ENCODE data around the gene CASKIN1.
A peak's percentile ranks its signal among the peaks of the same experiment; 100 is the strongest.
"Not testable (repeated sequence)": the region's sequence is repeated elsewhere in the genome, so short reads cannot be mapped to it uniquely, and the experiment has no call there.

Gene CASKIN1

GRCh38 chr16:2196162-2196980 is at the start of gene CASKIN1:
Gene CASKIN1 (minus strand): TSS chr16:2196605. CDS start chr16:2196432, 173 bp downstream.
- DNase-seq = peak in 2 of 56 donors; percentile 52 to 58

DNA sequence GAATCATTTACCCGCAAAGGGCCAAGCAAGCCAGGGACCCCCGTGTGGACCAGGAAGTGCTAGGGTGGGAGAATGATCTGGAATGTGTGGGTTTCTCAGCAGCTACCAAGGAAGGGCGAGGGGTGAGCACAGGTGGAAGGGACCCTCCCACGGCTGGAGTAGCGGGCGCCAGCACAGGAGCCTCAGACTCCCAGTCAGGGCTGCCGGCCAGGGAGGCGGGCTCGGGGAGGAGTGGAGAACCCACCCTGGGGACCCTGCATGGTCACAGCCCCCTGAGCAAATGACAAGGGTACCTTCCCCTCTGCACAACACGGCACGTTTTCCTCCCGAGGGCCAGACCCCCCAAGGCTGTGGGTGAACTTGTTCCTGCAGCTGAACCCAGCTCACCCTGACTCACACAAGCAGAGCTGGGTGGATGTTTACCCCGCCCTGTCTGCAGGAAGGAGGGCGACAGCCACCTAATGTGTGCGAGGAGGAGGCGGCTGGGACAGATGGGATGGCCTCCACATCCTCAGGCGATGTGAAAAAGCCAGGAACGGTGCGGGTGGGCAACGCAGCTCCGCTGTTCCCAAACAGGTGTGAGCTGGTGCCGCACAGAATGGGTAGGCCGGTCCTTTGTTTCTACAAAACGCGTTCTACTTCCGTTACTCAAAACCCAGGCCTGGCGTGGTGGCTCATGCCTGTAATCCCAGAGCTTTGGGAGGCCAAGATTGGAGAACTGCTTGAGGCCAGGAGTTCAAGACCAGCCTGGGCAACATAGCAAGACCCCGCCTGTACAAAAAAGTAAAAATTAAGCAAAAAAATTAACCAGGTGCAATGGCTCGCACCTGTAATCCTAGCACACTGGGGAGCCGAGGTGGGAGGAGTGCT is 48.8 kb upstream of the CASKIN1 start:
- DNase-seq = no peak

- no peak for DNase-seq
Observed at GRCh38 chr16:2244301-2244700, 47.9 kb upstream of the CASKIN1 start.

GRCh38 chr16:2243781-2244180 is 47.4 kb upstream of the CASKIN1 start:
- DNase-seq = no peak

DNA sequence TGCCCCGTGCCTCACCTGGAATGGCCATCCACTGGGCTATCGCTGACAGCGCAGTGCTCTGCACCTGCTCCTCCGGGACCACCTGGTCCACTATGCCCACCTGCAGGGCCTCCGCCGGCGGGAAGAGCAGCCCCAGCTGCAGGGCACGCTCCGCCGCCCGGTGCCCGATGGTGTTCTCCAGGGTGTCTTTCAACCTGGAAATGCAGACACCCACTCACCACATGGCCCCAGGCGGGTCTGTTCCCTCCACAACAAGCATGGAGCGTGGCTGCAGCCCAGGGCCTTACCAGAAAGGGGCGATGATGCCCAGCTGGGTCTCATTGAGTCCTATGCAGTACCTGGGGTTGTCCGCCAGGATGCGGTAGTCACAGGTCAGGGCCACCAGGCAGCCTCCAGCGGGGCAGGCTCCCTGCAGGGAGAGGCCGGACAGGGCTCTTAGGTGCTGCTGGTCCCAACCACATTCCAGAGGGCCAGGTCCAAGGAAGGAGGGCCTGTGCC is 46.7 kb upstream of the CASKIN1 start:
- no peak for DNase-seq

GRCh38 chr16:2242598-2242997 is 46.2 kb upstream of the CASKIN1 start:
- DNase-seq = no peak

GRCh38 chr16:2240331-2240730 is 43.9 kb upstream of the CASKIN1 start:
- not testable (repeated sequence) for DNase-seq

GRCh38 chr16:2238838-2239675 is 42.7 kb upstream of the CASKIN1 start:
- DNase-seq = no peak

DNA sequence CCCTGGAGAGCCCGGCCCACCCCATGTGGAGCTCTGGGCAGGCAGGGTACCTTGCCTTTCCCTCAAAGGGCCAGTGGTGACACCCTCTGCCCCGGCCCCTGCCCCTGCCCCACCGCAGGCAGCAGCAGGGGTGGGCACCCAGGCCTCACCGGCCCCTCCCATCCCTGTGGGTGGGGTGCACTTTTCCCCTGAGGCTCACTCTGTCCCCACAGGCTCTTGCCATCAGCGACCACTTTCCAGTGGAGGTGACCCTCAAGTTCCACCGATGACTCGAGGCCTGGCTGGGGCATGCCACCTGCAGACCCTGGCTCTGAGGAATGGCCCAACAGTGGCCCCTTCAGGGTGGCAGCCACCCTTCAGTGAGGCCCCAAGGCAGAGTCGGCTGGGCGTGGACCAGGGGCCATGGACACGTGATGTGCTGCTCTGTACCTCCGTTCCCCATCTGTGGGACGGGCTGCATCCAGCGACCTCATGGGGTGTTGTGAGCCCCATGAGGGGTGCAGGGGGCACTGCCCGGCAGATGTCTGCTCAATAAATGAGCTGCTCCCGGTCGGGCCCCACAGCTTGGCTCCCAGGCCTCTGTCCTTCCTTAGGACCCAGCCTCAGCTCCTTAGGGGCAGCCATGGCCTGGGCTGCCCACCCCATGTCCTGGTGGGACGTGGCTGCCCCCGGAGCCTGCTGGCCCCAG is 41.9 kb upstream of the CASKIN1 start:
- DNase-seq = no peak

DNA sequence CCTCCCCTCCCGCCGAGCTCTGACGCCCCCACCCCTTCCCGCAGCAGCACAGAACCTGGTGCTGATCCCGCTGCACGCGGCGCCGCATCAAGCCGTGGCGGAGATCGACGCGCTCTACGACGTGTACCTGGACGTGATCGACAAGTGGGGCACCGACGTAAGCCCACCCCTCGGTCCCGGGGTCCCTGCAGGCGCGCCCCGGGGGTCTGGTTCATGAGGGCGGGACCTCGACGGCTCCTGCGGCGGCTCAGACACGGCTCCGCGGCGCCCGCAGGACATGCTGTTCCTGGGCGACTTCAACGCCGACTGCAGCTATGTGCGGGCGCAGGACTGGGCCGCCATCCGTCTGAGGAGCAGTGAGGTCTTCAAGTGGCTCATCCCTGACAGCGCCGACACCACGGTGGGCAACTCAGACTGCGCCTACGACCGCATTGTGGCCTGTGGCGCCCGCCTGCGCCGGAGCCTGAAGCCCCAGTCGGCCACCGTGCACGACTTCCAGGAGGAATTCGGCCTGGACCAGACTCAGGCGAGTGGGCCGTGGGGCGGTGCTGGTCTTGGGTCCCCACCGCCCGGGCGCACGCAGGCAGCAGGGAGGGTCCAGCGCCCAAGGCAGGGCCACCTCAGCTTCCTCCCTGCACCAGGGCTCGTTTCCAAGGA is 41.2 kb upstream of the CASKIN1 start:
- no peak for DNase-seq

DNA sequence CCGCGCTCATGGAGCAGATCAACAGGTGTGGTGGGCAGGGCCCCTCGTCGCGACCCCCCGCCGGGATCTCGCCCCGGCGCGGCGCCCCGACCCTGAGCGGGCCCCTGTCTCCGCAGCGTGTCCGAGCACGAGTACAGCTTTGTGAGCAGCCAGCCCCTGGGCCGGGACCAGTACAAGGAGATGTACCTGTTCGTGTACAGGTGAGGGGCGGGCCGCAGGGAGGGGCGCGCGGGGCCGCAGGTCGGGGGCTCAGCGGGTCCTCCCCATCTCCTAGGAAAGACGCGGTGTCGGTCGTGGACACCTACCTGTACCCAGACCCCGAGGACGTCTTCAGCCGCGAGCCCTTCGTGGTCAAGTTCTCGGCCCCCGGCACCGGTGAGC is 40.7 kb upstream of the CASKIN1 start:
- DNase-seq = no peak

DNA sequence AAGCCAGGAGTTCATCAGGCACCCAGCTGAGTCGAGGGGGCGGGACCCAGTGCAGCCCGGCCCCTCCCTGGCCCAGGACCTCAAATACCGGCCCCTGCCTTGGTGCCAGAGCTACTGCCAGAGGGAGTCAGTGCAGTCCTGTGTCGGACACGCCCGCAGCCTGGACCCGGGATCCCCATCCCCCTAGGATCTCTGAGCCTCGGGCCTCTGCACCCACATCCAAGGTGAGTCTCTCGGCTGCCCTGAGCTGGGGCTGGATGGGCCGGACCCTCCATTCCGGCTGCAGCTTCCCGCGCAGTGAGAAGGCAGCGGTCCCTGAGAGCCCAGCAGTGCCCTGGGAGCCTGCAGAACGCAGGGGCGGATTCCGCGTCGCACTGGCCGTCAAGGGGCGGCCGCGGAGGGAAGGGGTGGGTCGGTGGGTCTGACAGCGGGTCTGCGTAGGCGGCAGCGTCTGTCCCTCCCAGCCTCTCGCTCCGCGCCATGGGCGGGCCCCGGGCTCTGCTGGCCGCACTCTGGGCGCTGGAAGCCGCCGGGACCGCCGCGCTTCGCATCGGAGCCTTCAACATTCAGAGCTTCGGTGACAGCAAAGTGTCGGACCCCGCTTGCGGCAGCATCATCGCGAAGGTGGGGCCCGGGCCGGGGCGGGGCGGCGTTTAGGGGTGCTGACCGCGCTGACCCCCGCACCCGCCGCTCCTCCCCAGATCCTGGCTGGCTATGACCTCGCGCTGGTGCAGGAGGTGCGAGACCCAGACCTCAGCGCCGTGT is 40.1 kb upstream of the CASKIN1 start, which contains the start of gene DNASE1L2:
DNASE1L2 (plus strand) TSS at position 108 of the 765 bp plus-strand sequence; CDS start at position 481, 373 bp downstream.
- no peak for DNase-seq

DNA sequence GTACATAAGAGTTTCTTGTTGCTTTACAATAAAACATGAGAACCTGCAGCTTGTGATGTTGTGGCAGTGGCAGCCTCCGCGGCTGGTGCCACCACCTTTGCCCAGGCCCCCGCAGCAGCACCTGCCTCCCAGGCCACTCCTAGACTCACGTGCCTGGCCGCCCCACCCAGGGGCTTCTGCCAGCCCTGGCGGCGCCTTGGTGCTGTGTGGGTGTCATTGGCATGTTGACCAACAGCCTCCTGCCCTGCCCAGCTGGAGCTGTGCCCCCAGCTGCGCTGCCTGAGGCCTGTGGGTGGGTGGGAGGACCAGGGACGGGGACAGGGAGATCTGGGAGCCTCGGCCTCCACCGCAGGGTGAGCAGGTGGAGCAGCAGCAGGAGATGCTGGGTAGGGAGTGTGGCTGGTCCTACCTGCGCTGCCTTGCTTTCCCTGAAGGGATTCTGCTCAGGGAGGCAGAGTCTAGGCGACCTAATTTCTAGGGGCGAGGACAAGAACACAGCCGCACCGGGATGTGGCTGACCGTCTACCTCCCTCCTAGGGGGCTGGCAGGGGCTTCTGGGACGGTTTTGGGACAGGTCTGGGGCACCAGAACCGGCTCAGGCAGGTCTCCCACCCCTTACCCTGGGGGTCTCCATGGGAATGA is 39.4 kb upstream of the CASKIN1 start:
- no peak for DNase-seq

GRCh38 chr16:2235234-2235651 is 38.8 kb upstream of the CASKIN1 start:
- DNase-seq = no peak

DNA sequence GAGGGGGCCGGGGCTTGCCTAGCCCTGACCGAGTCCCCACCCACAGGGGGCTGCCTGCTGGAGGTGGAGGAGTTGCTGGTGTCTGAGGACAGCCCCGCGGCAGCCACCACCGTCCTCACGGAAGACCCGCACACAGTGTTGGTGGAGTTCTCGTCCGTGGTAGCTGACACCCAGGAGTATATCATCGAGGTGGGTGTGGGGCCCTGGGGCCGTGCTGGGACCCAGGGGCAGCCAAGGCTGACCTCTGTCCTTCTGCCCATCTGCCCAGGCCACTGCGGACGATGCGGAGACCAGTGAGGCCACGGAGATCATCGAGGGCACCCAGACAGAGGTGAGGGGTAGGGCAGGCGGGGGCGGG is 38.4 kb upstream of the CASKIN1 start:
- DNase-seq = no peak

DNA sequence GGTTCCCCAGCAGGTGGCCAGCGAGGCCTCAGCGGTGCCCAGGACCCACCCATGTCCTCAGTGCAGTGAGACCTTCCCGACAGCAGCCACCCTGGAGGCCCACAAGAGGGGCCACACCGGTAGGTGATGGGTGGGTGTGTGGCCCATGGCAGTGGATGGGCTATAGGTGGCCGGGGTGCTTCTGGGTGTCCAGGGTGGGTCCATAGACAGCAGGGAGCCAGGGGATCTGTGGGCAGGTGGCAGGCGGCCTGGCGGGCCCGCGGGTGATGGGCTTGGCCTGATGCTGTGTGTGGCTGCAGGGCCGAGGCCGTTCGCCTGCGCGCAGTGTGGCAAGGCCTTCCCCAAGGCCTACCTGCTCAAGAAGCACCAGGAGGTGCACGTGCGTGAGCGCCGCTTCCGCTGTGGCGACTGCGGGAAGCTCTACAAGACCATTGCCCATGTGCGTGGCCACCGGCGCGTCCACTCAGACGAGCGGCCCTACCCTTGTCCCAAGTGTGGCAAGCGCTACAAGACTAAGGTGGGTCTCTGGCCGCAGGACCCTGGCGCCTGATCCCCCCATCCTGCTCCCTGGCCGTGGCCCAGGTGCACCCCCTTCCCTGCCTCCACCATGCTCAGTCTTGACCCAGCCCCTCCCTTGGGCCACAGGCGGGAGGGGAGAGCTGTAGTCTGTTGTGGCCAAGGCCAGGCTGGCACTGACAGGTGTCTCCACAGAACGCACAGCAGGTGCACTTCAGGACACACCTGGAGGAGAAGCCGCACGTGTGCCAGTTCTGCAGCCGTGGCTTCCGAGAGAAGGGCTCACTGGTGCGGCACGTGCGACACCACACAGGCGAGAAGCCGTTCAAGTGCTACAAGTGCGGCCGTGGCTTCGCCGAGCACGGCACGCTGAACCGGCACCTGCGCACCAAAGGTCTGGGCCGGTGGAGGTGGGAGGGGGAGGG is 37.7 kb upstream of the CASKIN1 start:
- DNase-seq = no peak

- DNase-seq = no peak
Observed at GRCh38 chr16:2233046-2233775, 36.8 kb upstream of the CASKIN1 start.
